K562 (cell line): ENCODE results near the gene KCNJ2. TPM values are rescaled to one million over a fixed set of nuclear protein-coding genes. Genes with fewer than 3 reads are reported as not detected.

Experiments used
- ASH1L ChIP-seq: fragments of 450-650 bp; IDR thresholded peaks from 2 replicates; pipeline ENCODE4 v1.6.1; 2018; ENCODE audit warnings: borderline replicate concordance, mild to moderate bottlenecking, low read depth; ENCODE audit not compliant: partially characterized antibody
- CBFA2T3 ChIP-seq: fragments of 450-650 bp; IDR thresholded peaks from 2 replicates; pipeline ENCODE4 v1.6.1; 2017
- ETV1 ChIP-seq: fragments of 450-650 bp; conservative IDR thresholded peaks from 2 replicates; pipeline ENCODE4 v1.6.1; 2016; ENCODE audit warnings: missing genetic modification characterization, control low read depth, low read depth, missing compliant biosample characterization
- NONO ChIP-seq, 2 experiments: fragments of 200-400 bp in 1 of 2; fragments of 450-650 bp in 1 of 2; formaldehyde crosslinking in 1 of 2; IDR thresholded peaks; 2 replicates each; pipeline ENCODE4 v1.6.1; 2017; ENCODE audit warnings: low read depth in 2 of 2, mild to moderate bottlenecking in 2 of 2, moderate library complexity in 2 of 2, low read length in 1 of 2
- NR4A1 ChIP-seq, 2 experiments: fragments of 250-450 bp in 1 of 2; fragments of 450-650 bp in 1 of 2; sonication (Bioruptor Pico) in 1 of 2; IDR thresholded peaks; 2 replicates each; pipeline versions ENCODE4 v1.4.0 to v1.6.1; 2016 to 2020; ENCODE audit warnings: mild to moderate bottlenecking in 2 of 2, missing compliant biosample characterization in 1 of 2, missing genetic modification characterization in 1 of 2, moderate library complexity in 1 of 2
- PML ChIP-seq: IDR thresholded peaks from 2 replicates; pipeline ENCODE4 v1.6.1; 2012; ENCODE audit warnings: low read length, inconsistent platforms
- POLR2AphosphoS2 ChIP-seq: IDR thresholded peaks from 2 replicates; pipeline ENCODE4 v1.6.1; 2012; ENCODE audit warnings: low read length, improper control_type of control experiment
- SMARCC2 ChIP-seq: fragments of 450-650 bp; IDR thresholded peaks from 2 replicates; pipeline ENCODE4 v1.6.1; 2017; ENCODE audit warnings: antibody characterized with exemption, moderate library complexity, mild to moderate bottlenecking, low read depth
- TBL1XR1 ChIP-seq, 2 experiments: IDR thresholded peaks; 2 replicates each; pipeline ENCODE4 v1.6.1; 2012; ENCODE audit warnings: improper control_type of control experiment in 2 of 2, low read length in 2 of 2, mild to moderate bottlenecking in 1 of 2
- TSC22D4 ChIP-seq: fragments of 450-650 bp; IDR thresholded peaks from 2 replicates; pipeline ENCODE4 v1.6.1; 2016; ENCODE audit warnings: missing genetic modification characterization, missing biosample characterization, control low read depth
- ZNF280A ChIP-seq: fragments of 450-650 bp; IDR thresholded peaks from 2 replicates; pipeline ENCODE4 v1.6.1; 2018; ENCODE audit warnings: mild to moderate bottlenecking, low read depth; ENCODE audit not compliant: partially characterized antibody
- ZNF324 ChIP-seq: fragments of 250-450 bp; sonication (Bioruptor Pico); IDR thresholded peaks from 2 replicates; pipeline ENCODE4 v1.4.0; 2020; ENCODE audit warnings: mild to moderate bottlenecking
- ZNF347 ChIP-seq: fragments of 450-650 bp; formaldehyde crosslinking; IDR thresholded peaks from 2 replicates; pipeline ENCODE4 v1.4.0; 2020; ENCODE audit warnings: low read depth, mild to moderate bottlenecking, moderate library complexity
- ZNF408 ChIP-seq: fragments of 250-450 bp; sonication (Bioruptor Pico); IDR thresholded peaks from 2 replicates; pipeline ENCODE4 v1.4.0; 2020; ENCODE audit warnings: low read depth, mild to moderate bottlenecking, moderate library complexity
- ZNF551 ChIP-seq: fragments of 250-450 bp; sonication (Bioruptor Pico); IDR thresholded peaks from 2 replicates; pipeline ENCODE4 v1.5.0; 2021; ENCODE audit warnings: mild to moderate bottlenecking, moderate library complexity
- ZSCAN29 ChIP-seq: fragments of 450-650 bp; IDR thresholded peaks from 2 replicates; pipeline ENCODE4 v1.6.1; 2017
- polyA plus RNA-seq, 8 experiments: library from polyadenylated mRNA; depleted of rRNA in 4 of 8; stranded (reverse) in 5 of 8; unstranded in 3 of 8; fragments of >200 nt; fragmentation: Nextera tagmentation in 2 of 8; fragmentation: Illumina TruSeq in 1 of 8; extraction: Ambion mirVana in 2 of 8; extraction: Trizol in 1 of 8; gene quantifications; 2 replicates each; pipeline versions ENCODE4 v1.2.1 to v1.2.3, GENCODE V29; 2011 to 2014; ENCODE audit warnings: inconsistent platforms in 1 of 8, missing spikeins in 1 of 8
- total RNA-seq, 7 experiments: library from RNA; depleted of rRNA in 6 of 7; stranded (reverse); fragments of >200 nt in 6 of 7; fragmentation: Illumina TruSeq in 2 of 7; extraction: Trizol in 2 of 7; gene quantifications; 2 replicates each; pipeline versions ENCODE4 v1.2.1 to v1.2.3, GENCODE V29; 2011 to 2021; ENCODE audit warnings: low replicate concordance in 1 of 7
- TF ChIP-seq, protein P1 (sequence below): sonication (generic); formaldehyde crosslinking; IDR thresholded peaks from 2 replicates; pipeline ENCODE4 v1.8.1; 2023; ENCODE audit warnings: mild to moderate bottlenecking, missing genetic modification reagents, moderate library complexity
- TF ChIP-seq, protein P2 (sequence below): fragments of 250-450 bp; sonication (Bioruptor Pico); IDR thresholded peaks from 2 replicates; pipeline ENCODE4 v1.4.0; 2020
- TF ChIP-seq, protein P3 (sequence below): fragments of 200-800 bp; sonication (Bioruptor generic); IDR thresholded peaks from 2 replicates; pipeline ENCODE4 v1.6.1; 2017; ENCODE audit warnings: missing genetic modification characterization, missing compliant biosample characterization

The KCNJ2 gene
- total and polyA plus RNA-seq, 9 of the 15 experiments (the other 6 are each of a cell fraction or from before 2014, with no cell fraction given) = not detected

DNA sequence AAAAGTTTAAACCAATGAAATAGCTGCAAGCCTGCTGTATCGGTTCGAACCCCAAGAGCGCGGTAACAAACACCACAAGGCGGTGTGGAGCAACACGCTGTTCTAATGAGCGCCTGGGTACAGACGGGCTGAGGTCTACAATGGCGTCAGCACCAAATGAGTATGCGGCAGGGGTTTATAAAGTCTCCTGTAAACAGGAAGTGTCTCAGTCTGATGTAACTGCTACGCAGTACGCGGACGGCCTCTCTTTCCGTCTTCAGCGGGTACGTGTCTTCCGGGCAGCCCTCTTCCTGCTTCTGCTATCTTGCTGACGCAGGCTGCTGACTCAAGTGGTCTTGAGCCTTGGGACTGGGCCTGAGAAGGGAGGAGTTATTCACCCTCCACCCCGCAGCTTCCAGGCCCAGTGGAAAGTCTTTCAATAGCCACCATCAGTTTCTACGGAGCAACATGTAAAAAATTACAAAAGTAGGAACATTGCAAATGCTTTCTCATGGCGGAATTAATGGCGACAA lies 40.5 kb upstream of the KCNJ2 start (continued):
- TF ChIP-seq NONO (IDR thresholded peaks at IDR 0.05; ENCODE audit: low read depth in 2 of 2, low read length in 1 of 2) (peak in 1 of 2 experiments; percentile 51; a peak in 1 of 4 replicates), ZSCAN29 (no peak), NR4A1 (CRISPR knock-in tag; IDR thresholded peaks at IDR 0.05) (no peak), NR4A1 (tag; IDR thresholded peaks at IDR 0.05) (no peak), ZNF347 (CRISPR knock-in tag) (no peak), ETV1 (tag) (peak; percentile 88), TSC22D4 (tag) (no peak), ZNF280A (no peak), ZNF551 (CRISPR knock-in tag) (no peak), PML (peak; percentile 85), CBFA2T3 (no peak; the same call in 1 of the 2 replicates), POLR2AphosphoS2 (no peak), ZNF408 (CRISPR knock-in tag) (no peak), TBL1XR1 (IDR thresholded peaks at IDR 0.05; ENCODE audit: low read length in 2 of 2) (peak in 1 of 2 experiments; percentile 77; a peak in 2 of 4 replicates), ZNF324 (CRISPR knock-in tag) (no peak), ASH1L (peak; percentile 19), SMARCC2 (no peak)
- TF ChIP-seq, protein P1, sequence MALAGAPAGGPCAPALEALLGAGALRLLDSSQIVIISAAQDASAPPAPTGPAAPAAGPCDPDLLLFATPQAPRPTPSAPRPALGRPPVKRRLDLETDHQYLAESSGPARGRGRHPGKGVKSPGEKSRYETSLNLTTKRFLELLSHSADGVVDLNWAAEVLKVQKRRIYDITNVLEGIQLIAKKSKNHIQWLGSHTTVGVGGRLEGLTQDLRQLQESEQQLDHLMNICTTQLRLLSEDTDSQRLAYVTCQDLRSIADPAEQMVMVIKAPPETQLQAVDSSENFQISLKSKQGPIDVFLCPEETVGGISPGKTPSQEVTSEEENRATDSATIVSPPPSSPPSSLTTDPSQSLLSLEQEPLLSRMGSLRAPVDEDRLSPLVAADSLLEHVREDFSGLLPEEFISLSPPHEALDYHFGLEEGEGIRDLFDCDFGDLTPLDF (CRISPR knock-in tag) = 0 out of 2 replicates have a peak, but pooled peaks have one; percentile 41
- TF ChIP-seq, protein P2, sequence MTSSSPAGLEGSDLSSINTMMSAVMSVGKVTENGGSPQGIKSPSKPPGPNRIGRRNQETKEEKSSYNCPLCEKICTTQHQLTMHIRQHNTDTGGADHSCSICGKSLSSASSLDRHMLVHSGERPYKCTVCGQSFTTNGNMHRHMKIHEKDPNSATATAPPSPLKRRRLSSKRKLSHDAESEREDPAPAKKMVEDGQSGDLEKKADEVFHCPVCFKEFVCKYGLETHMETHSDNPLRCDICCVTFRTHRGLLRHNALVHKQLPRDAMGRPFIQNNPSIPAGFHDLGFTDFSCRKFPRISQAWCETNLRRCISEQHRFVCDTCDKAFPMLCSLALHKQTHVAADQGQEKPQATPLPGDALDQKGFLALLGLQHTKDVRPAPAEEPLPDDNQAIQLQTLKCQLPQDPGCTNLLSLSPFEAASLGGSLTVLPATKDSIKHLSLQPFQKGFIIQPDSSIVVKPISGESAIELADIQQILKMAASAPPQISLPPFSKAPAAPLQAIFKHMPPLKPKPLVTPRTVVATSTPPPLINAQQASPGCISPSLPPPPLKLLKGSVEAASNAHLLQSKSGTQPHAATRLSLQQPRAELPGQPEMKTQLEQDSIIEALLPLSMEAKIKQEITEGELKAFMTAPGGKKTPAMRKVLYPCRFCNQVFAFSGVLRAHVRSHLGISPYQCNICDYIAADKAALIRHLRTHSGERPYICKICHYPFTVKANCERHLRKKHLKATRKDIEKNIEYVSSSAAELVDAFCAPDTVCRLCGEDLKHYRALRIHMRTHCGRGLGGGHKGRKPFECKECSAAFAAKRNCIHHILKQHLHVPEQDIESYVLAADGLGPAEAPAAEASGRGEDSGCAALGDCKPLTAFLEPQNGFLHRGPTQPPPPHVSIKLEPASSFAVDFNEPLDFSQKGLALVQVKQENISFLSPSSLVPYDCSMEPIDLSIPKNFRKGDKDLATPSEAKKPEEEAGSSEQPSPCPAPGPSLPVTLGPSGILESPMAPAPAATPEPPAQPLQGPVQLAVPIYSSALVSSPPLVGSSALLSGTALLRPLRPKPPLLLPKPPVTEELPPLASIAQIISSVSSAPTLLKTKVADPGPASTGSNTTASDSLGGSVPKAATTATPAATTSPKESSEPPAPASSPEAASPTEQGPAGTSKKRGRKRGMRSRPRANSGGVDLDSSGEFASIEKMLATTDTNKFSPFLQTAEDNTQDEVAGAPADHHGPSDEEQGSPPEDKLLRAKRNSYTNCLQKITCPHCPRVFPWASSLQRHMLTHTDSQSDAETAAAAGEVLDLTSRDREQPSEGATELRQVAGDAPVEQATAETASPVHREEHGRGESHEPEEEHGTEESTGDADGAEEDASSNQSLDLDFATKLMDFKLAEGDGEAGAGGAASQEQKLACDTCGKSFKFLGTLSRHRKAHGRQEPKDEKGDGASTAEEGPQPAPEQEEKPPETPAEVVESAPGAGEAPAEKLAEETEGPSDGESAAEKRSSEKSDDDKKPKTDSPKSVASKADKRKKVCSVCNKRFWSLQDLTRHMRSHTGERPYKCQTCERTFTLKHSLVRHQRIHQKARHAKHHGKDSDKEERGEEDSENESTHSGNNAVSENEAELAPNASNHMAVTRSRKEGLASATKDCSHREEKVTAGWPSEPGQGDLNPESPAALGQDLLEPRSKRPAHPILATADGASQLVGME = no peak
- TF ChIP-seq, protein P3, sequence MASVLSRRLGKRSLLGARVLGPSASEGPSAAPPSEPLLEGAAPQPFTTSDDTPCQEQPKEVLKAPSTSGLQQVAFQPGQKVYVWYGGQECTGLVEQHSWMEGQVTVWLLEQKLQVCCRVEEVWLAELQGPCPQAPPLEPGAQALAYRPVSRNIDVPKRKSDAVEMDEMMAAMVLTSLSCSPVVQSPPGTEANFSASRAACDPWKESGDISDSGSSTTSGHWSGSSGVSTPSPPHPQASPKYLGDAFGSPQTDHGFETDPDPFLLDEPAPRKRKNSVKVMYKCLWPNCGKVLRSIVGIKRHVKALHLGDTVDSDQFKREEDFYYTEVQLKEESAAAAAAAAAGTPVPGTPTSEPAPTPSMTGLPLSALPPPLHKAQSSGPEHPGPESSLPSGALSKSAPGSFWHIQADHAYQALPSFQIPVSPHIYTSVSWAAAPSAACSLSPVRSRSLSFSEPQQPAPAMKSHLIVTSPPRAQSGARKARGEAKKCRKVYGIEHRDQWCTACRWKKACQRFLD (CRISPR knock-in tag) = peak; percentile 66; the same call in 1 of the 2 replicates
